Lung (tissue), 12 donors: Measurements from ENCODE around the gene PLPP3. TPM values are rescaled to one million over a fixed set of nuclear protein-coding genes. Genes with fewer than 3 reads are reported as not detected.

Source experiments
- ATAC-seq: fragments of 200-7000 bp; cut with Tn5 transposase; one replicate; pipeline ENCODE4 v1.9.1; 2020; ENCODE audit warnings: moderate number of reproducible peaks; ENCODE audit not compliant: insufficient read depth, low FRiP score
- DNase-seq, 3 donors: peaks; one replicate each; pipeline ENCODE4 v3.0.0-alpha.2; 2013 to 2017
- H3K27ac ChIP-seq, 2 donors: one replicate each; pipeline ENCODE4 v1.5.1; 2013; ENCODE audit warnings: mild to moderate bottlenecking in 2 of 2, moderate library complexity in 2 of 2, control low read depth in 1 of 2, inconsistent platforms in 1 of 2, low read depth in 1 of 2, low read length in 1 of 2
- H3K27me3 ChIP-seq, 3 donors: one replicate each; pipeline ENCODE4 v1.5.1; 2013; ENCODE audit warnings: low read length in 2 of 3; ENCODE audit not compliant: control insufficient read depth in 3 of 3, insufficient read depth in 3 of 3
- H3K36me3 ChIP-seq, 4 donors: one replicate each; pipeline ENCODE4 v1.5.1; 2013; ENCODE audit warnings: low read length in 4 of 4, mild to moderate bottlenecking in 1 of 4, moderate library complexity in 1 of 4; ENCODE audit not compliant: control insufficient read depth in 4 of 4, insufficient read depth in 4 of 4
- H3K4me1 ChIP-seq, 5 donors: one replicate each; pipeline ENCODE4 v1.5.1; 2013; ENCODE audit warnings: low read length in 5 of 5, mild to moderate bottlenecking in 2 of 5, moderate library complexity in 1 of 5; ENCODE audit not compliant: control insufficient read depth in 5 of 5, insufficient read depth in 5 of 5
- H3K4me3 ChIP-seq: one replicate; pipeline ENCODE4 v1.5.1; 2013; ENCODE audit warnings: mild to moderate bottlenecking, control low read depth, moderate library complexity
- H3K9ac ChIP-seq, 2 donors: one replicate each; pipeline ENCODE4 v1.5.1; 2013; ENCODE audit warnings: low read length in 2 of 2, control low read depth in 1 of 2; ENCODE audit not compliant: insufficient read depth in 1 of 2
- H3K9me3 ChIP-seq, 4 donors: one replicate each; pipeline ENCODE4 v1.5.1; 2013; ENCODE audit warnings: low read length in 3 of 4, mild to moderate bottlenecking in 1 of 4, moderate library complexity in 1 of 4; ENCODE audit not compliant: control insufficient read depth in 4 of 4, insufficient read depth in 3 of 4
- WGBS, 2 donors: extraction: QIAGEN DNeasy Blood & Tissue Kit; methylation state at CpG; one replicate each; pipeline ENCODE4 v1.1.7; 2013; 5-methylcytosine and 5-hydroxymethylcytosine counted together
- polyA plus RNA-seq, 2 donors: library from polyadenylated mRNA; stranded (reverse); fragments of 200-250 nt; gene quantifications; one replicate each; pipeline ENCODE4 v1.2.1, GENCODE V29; 2013
- total RNA-seq, 2 donors: library from RNA; depleted of rRNA in 1 of 2; stranded (reverse); fragments of >200 nt in 1 of 2; gene quantifications; one replicate each; pipeline ENCODE4 v1.2.1, GENCODE V29; 2014 to 2021
- TF ChIP-seq, protein P1 (sequence below): IDR thresholded peaks from 2 replicates; pipeline ENCODE4 v1.5.1; 2012; ENCODE audit warnings: mild to moderate bottlenecking; ENCODE audit errors: control extremely low read depth, extremely low read depth
- donor health status: control.
- donor health status: control.
- donor health status: Bipolar disorder and iron deficiency.
- donor health status: healthy.
- donor health status: DM: yes; HTN: yes; CAD: no.

Gene PLPP3
- total and polyA plus RNA-seq, 4 donors: 8.6 to 121 (median 112) TPM

DNA sequence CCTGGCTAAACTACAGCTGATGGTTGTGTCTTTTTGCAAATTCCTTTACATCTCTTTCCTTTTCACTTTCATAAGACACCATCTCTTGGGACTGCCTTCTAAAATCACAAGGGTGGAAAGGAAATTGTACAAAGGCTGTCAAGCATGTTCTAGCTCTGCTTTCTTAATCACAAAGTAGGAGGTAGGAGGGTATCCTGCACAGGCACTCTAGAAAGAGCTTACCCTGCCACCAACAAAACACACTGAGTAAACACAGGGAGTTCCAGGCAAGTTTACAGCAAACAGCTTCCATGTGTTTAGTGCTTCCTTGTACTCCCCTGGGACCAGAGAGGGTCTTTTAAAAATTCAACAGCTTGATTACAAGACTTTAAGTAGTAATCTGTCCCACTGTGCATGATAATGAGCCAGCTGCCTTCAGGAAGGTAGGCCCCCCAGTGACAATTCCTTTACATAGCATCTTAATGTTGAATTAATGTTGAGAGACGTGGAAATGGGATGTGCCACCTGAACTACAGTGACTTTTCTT is 2.4 kb downstream of the PLPP3 start:
- H3K9me3 ChIP-seq: peaks cover 0 to 2% (median 0%) of the 10 kb centered on the region in 4 donors
- WGBS, 2 donors: 0 to 5% methylated on average over 1 of the region's 1 CpG
- TF ChIP-seq, protein P1, sequence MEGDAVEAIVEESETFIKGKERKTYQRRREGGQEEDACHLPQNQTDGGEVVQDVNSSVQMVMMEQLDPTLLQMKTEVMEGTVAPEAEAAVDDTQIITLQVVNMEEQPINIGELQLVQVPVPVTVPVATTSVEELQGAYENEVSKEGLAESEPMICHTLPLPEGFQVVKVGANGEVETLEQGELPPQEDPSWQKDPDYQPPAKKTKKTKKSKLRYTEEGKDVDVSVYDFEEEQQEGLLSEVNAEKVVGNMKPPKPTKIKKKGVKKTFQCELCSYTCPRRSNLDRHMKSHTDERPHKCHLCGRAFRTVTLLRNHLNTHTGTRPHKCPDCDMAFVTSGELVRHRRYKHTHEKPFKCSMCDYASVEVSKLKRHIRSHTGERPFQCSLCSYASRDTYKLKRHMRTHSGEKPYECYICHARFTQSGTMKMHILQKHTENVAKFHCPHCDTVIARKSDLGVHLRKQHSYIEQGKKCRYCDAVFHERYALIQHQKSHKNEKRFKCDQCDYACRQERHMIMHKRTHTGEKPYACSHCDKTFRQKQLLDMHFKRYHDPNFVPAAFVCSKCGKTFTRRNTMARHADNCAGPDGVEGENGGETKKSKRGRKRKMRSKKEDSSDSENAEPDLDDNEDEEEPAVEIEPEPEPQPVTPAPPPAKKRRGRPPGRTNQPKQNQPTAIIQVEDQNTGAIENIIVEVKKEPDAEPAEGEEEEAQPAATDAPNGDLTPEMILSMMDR: peak; percentile 21
- peak; percentile 24 to 75 (median 71) for DNase-seq
- peaks cover 4 to 49% (median 15%) of the 10 kb centered on the region in 5 donors for H3K4me1 ChIP-seq
- no peaks in the 10 kb centered on the region for H3K27me3 ChIP-seq
- no peak for ATAC-seq
- H3K4me3 ChIP-seq: peak overlapping the region; percentile 90
- peak overlapping the region; percentile 67 to 95 for H3K9ac ChIP-seq
- peak overlapping the region in 1 of 2 donors; percentile 97 for H3K27ac ChIP-seq
- peaks cover 0 to 14% (median 0%) of the 10 kb centered on the region in 4 donors for H3K36me3 ChIP-seq

- Histone ChIP-seq H3K4me3 (no peak overlapping the region), H3K36me3 (peaks cover 0 to 14% (median 0%) of the 10 kb centered on the region in 4 donors), H3K27ac (no peak overlapping the region), H3K4me1 (peaks cover 4 to 58% (median 17%) of the 10 kb centered on the region in 5 donors), H3K9me3 (peaks cover 0 to 2% (median 0%) of the 10 kb centered on the region in 4 donors), H3K27me3 (no peaks in the 10 kb centered on the region), H3K9ac (peak overlapping the region in 1 of 2 donors; percentile 62)
- ATAC-seq: no peak
- DNase-seq: no peak
- TF ChIP-seq, protein P1: no peak
- WGBS, 2 donors: 25 to 30% methylated on average over 3 of the region's 3 CpGs
Observed at GRCh38 chr1:56575865-56576264, 3.5 kb downstream of the PLPP3 start.

GRCh38 chr1:56574794-56575193 is 4.6 kb downstream of the PLPP3 start:
- Histone ChIP-seq H3K36me3 (peaks cover 0 to 14% (median 0%) of the 10 kb centered on the region in 4 donors), H3K4me3 (no peak overlapping the region), H3K4me1 (peaks cover 5 to 60% (median 13%) of the 10 kb centered on the region in 5 donors), H3K27me3 (no peaks in the 10 kb centered on the region), H3K9ac (peak overlapping the region in 1 of 2 donors; percentile 62), H3K9me3 (peaks cover 0 to 2% (median 0%) of the 10 kb centered on the region in 4 donors), H3K27ac (peak overlapping the region in 1 of 2 donors; percentile 33)
- TF ChIP-seq, protein P1: no peak
- 72 to 74% methylated on average over 4 of the region's 4 CpGs for WGBS, 2 donors
- ATAC-seq (no peak), DNase-seq (no peak)
